GM18907 (cell line): ENCODE data around the gene SBK3.
"Not testable (repeated sequence)": the region's sequence is repeated elsewhere in the genome, so short reads cannot be mapped to it uniquely, and the experiment has no call there.

ENCODE experiments used
- ATAC-seq: cut with Tn5 transposase; IDR thresholded peaks from one replicate; pipeline ENCODE4 v1.9.1; 2021; ENCODE audit warnings: mild to moderate bottlenecking, moderate library complexity; ENCODE audit not compliant: unreplicated experiment

SBK3 gene

GRCh38 chr19:55541091-55541490 lies 4.3 kb downstream of the SBK3 start:
- no peak for ATAC-seq

DNA sequence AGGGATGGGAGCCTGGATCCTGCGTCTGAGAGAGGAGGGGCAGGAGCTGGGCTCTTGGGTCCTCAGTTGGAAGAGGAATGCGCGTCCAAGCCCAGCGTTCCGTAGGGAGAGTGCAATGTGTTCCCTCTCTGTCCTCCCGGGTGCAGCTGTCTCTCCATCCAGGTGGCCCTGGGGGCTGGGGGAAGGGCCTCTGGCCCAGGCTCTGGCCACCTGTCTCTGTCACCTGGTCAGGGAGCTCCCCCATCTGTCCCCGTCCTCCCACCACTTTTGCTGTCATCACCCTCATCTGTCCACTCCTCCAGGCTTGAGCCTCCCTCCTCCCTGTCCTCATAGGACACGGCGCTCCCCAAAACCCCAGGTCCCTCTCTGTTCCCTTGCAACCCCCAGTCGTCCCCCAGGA lies 4.7 kb downstream of the SBK3 start:
- ATAC-seq, result no peak

- no peak for ATAC-seq
Observed at GRCh38 chr19:55539090-55539984, 6.0 kb downstream of the SBK3 start.

DNA sequence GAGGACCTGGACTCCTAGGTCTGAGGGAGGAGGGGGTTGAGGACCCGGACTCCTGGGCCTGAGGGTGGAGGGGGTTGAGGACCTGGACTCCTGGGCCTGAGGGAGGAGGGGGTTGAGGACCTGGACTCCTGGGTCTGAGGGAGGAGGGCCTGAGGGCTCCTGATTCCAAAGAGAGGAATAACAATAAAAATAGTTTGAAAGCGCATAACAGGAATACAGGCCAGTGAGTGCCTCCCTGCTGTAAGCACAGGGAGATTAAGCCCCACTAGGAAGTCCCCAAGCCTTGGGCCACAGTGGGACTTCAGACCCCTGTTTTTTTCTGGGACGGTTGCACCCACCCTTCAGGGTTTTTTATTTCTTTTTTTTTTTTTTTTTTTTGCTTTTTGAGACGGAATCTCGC lies 7.2 kb downstream of the SBK3 start:
- no peak for ATAC-seq

DNA sequence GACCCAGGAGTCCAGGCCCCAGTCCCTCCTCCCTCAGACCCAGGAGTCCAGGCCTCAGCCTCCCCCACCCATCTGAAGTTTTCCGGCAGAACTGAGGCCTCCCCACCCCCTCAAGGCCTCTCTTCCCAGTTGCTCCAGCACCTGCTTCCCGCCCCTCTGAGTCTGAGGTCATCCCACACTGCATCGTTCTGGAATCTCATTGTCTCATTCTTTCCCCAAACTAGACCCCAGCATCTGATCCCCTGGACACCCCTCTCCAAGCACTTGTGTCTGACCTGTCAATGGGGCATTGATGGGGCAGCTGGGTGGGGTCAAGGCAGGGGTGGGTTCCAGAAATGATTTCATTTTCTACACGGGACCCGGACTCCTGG lies 7.6 kb downstream of the SBK3 start:
- ATAC-seq, result no peak

DNA sequence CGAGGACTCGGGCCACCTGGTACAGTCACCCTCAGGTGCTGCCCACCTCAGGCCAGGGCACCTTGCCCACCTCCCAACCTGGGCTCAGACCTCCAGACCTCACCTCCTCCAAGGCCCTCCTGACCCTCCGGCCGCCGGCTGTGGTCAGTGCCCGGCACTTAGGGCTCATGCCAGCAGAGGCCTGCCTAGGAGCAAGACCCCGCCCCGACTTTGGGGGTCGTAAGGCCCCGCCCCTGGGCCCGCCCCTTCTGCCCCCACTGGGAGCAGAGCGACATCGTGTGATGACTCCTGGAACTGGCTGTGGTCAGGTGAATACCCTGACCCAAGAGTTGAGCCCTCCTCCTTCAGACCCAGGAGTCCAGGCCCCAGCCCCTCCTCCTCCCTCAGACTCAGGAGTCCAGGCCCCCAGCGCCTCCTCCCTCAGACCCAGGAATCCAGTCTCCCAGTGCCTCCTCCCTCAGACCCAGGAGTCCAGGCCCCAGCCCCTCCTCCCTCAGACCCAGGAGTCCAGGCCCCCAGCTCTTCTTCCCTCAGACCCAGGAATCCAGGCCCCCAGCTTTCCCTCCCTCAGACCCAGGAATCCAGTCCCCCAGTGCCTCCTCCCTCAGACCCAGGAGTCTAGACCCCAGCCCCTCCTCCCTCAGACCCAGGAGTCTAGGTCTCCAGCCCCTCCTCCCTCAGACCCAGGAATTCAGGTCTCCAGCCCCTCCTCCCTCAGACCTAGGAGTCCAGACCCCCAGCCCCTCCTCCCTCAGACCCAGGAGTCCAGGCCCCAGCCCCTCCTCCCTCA lies 8.2 kb downstream of the SBK3 start, which contains the start of gene SBK2:
TSS of gene SBK2 (minus strand) at position 183 of the 790 bp plus-strand sequence. CDS start 839 bp downstream, outside the sequence.
- ATAC-seq, result no peak

GRCh38 chr19:55536366-55536765 lies 9.0 kb downstream of the SBK3 start:
- no peak for ATAC-seq

- no peak for ATAC-seq
Observed at GRCh38 chr19:55535965-55536350, 9.4 kb downstream of the SBK3 start.

GRCh38 chr19:55535173-55535964 lies 10.0 kb downstream of the SBK3 start:
- ATAC-seq, result no peak

DNA sequence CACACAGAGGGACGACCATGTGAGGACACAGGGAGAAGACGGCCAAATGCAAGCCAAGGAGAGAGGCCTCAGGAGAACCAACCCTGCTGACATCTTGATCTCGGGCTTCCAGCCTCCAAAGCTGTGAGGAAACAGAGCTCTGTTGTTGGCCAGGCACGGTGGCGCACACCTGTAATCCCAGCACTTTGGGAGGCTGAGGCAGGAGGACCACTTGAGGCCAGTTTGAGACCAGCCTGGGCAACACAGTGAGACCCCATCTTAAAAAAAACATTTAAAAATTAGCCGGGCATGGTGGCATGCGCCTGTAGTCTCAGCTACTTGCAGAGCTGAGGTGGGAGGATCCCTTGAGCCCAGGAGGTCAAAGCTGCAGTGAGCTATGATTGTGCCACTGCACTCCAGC lies 11.1 kb downstream of the SBK3 start:
- not testable (repeated sequence) for ATAC-seq

DNA sequence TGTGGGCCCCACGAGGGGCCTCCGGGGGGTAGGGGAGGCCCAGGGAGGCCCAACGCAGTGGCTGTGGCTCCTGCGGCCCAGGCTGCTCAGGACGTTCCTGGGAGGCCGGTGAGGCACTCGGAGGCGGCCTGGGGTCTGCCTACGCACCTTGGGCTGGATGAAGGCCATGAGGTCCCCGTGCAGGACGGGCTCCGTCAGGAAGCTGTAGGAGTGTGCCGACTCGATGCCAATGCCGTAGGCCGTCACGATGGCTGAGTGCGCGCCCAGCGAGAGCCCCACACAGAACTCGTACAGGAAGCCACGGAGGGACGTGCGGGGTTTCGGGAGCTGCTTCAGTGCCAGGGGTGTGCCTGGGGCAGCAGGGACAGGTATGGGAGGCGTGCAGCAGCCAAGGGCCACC lies 14.3 kb downstream of the SBK3 start:
- no peak for ATAC-seq

DNA sequence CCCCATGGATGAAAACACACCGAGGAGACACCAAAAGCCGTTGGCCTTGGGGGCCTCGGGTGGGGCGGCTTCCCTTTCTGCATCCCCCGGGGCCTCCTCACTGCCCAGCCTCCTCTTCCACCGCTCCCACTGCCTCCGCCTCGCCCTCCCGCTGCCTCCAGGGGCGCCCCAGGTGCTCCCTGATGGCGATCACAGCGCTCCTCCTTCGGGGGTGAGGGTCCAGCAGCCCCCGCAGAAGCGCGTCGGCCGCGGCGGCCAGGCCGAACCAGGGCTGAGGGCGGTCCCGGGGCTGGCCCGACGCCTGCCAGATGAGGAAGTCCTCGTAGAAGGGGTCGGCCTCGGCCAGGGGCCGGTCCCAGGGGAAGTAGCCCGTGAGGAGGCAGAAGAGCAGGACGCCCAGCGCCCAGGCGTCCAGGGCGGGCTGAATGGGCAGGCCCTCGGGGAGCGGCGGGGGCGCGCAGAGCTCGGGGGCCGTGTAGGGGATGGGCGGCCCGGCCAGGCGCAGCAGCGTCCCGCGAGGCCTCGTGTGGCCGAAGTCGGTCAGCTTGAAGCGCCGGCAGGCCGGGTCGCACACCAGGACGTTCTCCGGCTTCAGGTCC lies 15.6 kb downstream of the SBK3 start:
- no peak for ATAC-seq

DNA sequence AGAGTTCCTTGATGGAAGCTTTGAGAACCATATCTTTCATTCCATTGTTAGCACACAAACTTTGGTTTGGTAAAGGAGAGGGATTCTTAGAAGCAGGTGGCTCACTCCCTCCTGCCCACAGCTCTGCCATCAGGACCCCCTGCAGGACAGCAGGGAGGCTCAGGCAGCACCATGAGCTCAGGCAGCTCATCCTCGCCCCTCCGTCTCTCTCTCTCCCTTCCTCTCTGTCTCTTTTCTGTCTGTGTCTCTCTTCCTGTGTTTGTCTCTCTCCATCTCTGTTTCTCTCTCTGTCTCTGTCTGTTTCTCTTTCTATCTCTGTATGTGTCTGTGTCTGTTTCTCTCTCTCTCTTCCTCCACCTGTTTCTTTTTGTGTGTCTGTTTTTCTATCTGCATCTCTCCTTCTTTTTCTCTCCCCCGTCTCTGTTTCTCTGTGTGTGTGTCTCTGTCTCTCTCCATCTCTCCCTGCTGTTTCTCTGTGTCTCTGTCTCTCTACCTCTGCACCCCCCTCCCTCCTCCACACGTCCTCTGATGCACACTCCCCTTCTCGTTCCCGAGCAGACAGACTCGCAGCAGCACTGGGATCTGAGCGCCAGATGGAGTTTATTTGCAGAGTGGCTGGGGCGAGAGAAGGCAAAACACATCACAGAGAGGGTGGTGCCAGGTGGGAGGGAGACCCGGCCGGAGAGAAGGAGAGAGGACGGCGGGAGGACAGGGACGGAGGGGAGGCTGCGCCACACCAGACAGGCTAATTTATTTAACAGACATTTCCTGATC lies 17.1 kb downstream of the SBK3 start:
- ATAC-seq, result no peak

DNA sequence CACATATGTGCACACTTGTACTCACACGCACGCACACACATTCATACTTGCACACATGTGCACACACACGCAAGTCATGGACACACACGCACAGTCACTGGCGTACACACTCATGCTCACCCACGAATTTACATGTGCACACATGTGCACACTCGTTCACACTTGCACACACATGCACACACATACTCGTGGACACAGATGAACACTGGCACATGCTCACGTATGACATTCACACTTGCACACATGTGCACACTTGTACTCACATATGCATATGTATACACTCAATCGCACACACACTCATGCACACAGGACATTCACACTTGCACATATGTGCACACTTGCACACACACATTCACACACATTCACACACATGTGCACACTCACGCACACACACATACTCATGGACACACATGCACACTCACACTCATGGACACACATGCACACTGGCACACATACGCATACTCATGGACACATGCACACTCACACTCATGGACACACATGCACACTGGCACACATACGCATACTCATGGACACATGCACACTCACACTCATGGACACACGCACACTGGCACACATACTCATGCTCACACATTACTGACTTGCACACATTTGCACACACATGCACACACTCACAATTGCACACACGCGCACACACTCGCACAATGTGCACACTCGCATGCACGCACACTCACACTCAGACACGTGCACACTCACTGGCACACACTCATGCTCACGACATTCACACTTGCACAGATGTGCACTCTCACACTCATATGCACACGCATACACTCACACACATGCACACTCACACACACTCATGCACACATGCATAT lies 17.9 kb downstream of the SBK3 start:
- no peak for ATAC-seq

GRCh38 chr19:55526216-55527196 lies 18.8 kb downstream of the SBK3 start:
- no peak for ATAC-seq

DNA sequence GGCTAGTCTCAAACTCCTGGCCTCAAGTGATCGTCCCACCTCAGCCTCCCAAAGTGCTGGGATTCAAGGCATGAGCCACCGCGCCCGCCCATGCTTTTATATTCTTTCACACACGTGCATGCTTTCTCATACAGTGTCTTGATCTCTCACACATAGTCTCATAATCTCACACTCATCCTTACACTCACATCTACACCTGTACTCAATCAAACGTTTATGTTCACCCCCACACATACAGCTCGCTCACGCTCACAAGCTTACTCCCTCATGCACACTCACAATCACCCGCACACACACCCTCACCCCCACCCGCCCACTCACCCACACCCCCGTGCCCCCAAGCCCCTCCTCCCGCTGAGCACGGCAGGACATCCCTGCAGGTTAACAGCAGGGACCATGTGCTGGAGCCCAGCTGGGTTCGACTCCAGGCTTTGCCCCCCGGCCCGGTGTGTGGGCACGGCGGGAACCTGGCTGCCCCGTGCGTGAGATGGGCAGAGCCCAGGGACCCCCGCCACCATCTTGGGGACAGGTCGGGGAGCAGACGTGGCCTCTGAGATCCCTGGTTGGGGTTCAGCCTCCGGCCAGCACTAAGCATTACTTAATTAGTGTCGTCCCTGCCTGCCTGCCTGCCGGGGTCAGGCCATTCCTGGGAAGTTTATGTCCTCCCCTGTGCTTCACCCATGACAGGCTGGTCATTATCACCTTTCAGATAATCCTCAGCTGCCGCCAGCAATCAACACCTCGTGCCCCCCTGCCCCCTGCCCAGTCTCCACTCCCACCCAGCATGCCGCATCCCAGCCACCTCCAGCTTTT lies 19.8 kb downstream of the SBK3 start:
- ATAC-seq, result no peak

DNA sequence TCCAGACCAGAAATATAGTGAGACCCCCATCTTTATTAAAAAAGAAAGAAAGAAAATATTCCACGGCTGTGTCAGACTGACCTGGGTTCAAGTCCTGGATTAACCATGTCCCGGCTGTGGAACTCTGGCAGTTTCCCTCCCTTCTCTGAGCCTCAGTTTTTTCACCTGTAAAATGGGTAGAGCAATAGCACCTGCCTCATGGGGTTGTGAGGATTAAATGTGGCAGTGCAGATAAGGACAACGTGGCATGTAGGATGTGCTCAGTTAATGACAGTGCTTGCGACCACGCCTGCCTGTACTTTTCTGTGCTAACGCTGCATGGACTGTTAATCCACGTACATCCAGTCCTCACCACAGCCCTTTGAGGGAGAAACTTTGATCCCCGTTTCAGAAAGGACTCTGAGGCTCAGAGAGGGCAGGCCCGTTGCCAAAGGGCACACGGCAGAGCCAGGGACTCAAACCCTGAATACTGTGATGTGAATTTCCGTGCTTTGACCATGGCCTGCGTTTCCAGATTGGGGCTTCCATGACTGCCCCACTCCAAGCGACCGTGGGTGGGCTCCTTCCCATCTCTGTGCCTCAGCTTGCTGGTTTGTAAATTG lies 24.6 kb downstream of the SBK3 start:
- ATAC-seq, result no peak
